Muscle of leg (tissue), 11 donors: ENCODE results near the gene TBC1D24. TPM values are rescaled to one million over a fixed set of nuclear protein-coding genes. Genes with fewer than 3 reads are reported as not detected.

Experiments
- DNase-seq: peaks from one replicate; pipeline ENCODE4 v3.0.0; 2013
- H3K27ac ChIP-seq: one replicate; pipeline ENCODE4 v1.5.1; 2013; ENCODE audit warnings: mild to moderate bottlenecking, low read length, control low read depth
- H3K27me3 ChIP-seq: one replicate; pipeline ENCODE4 v1.6.1; 2013; ENCODE audit warnings: low read length; ENCODE audit not compliant: control insufficient read depth, insufficient read depth
- H3K36me3 ChIP-seq: one replicate; pipeline ENCODE4 v1.6.1; 2013; ENCODE audit warnings: low read length; ENCODE audit not compliant: control insufficient read depth, insufficient read depth
- H3K4me1 ChIP-seq: one replicate; pipeline ENCODE4 v1.6.1; 2013; ENCODE audit warnings: low read length; ENCODE audit not compliant: control insufficient read depth, insufficient read depth
- H3K4me3 ChIP-seq: one replicate; pipeline ENCODE4 v1.5.1; 2013; ENCODE audit warnings: low read length, control low read depth
- H3K9me3 ChIP-seq: replicated peaks from 2 replicates; pipeline ENCODE4 v1.6.1; 2013; ENCODE audit warnings: low read depth, low read length; ENCODE audit not compliant: control insufficient read depth
- WGBS: methylation state at CpG from one replicate; pipeline ENCODE4 v1.1.5; 2013; ENCODE audit warnings: missing lambda C conversion rate; ENCODE audit not compliant: insufficient coverage; 5-methylcytosine and 5-hydroxymethylcytosine counted together
- polyA plus RNA-seq, 8 donors: library from polyadenylated mRNA; unstranded; fragments of 120-200 nt; gene quantifications; one replicate each; pipeline versions ENCODE4 v1.2.1 to v1.2.3, GENCODE V29; 2013; ENCODE audit warnings: inconsistent platforms in 1 of 8, low replicate concordance in 1 of 8; ENCODE audit not compliant: insufficient read length in 8 of 8, insufficient read depth in 1 of 8
- total RNA-seq: library from RNA; stranded (reverse); fragments of 120-200 nt; gene quantifications from one replicate; pipeline ENCODE4 v1.2.4, GENCODE V29; 2013

Gene TBC1D24
- total and polyA plus RNA-seq, 9 donors: 13.7 to 23.0 (median 19.1) TPM

GRCh38 chr16:2511128-2511800 is 36.3 kb downstream of the TBC1D24 start:
- no peak overlapping the region for H3K4me3 ChIP-seq
- DNase-seq: peak; percentile 67
- H3K27ac ChIP-seq: peak overlapping the region; percentile 38
- H3K9me3 ChIP-seq: no peaks in the 10 kb centered on the region
- no peaks in the 10 kb centered on the region for H3K27me3 ChIP-seq
- 29% methylated on average over 21 of the region's 24 CpGs for WGBS
- peaks cover 69% of the 10 kb centered on the region for H3K4me1 ChIP-seq
- peaks cover 6% of the 10 kb centered on the region for H3K36me3 ChIP-seq

- Histone ChIP-seq H3K27me3 (no peaks in the 10 kb centered on the region), H3K9me3 (no peaks in the 10 kb centered on the region), H3K36me3 (peaks cover 12% of the 10 kb centered on the region), H3K4me1 (peaks cover 76% of the 10 kb centered on the region), H3K27ac (peak overlapping the region; percentile 92), H3K4me3 (no peak overlapping the region)
- 78% methylated on average over 15 of the region's 17 CpGs for WGBS
- DNase-seq: peak; percentile 19
Observed at GRCh38 chr16:2511996-2512734, 37.2 kb downstream of the TBC1D24 start.

- H3K27me3 ChIP-seq: no peaks in the 10 kb centered on the region
- DNase-seq: peak; percentile 45
- no peaks in the 10 kb centered on the region for H3K9me3 ChIP-seq
- peak overlapping the region; percentile 92 for H3K27ac ChIP-seq
- H3K36me3 ChIP-seq: peaks cover 10% of the 10 kb centered on the region
- 22% methylated on average over 8 of the region's 15 CpGs for WGBS
- H3K4me3 ChIP-seq: peak overlapping the region; percentile 87
- peaks cover 73% of the 10 kb centered on the region for H3K4me1 ChIP-seq
Observed at GRCh38 chr16:2512735-2513404, 37.9 kb downstream of the TBC1D24 start.

- H3K36me3 ChIP-seq: peaks cover 15% of the 10 kb centered on the region
- under 1% methylated on average over 110 of the region's 122 CpGs for WGBS
- peaks cover 78% of the 10 kb centered on the region for H3K4me1 ChIP-seq
- H3K4me3 ChIP-seq: peak within 1 kb of the TSS; percentile 87
- peak within 1 kb of the TSS; percentile 92 for H3K27ac ChIP-seq
- no peaks in the 10 kb centered on the region for H3K27me3 ChIP-seq
- DNase-seq: peak; percentile 95
- H3K9me3 ChIP-seq: no peaks in the 10 kb centered on the region
Observed at GRCh38 chr16:2513405-2514332, 38.7 kb downstream of the TBC1D24 start, which contains the start of gene ATP6V0C. Gene ATP6V0C (plus strand): TSS chr16:2513952. CDS start chr16:2514104, 152 bp downstream.

- peak; percentile 38 for DNase-seq
- Histone ChIP-seq H3K4me3 (peak overlapping the region; percentile 87), H3K27me3 (no peaks in the 10 kb centered on the region), H3K9me3 (no peaks in the 10 kb centered on the region), H3K27ac (peak overlapping the region; percentile 79), H3K36me3 (peaks cover 23% of the 10 kb centered on the region), H3K4me1 (peaks cover 79% of the 10 kb centered on the region)
- under 1% methylated on average over 43 of the region's 63 CpGs for WGBS
Observed at GRCh38 chr16:2514333-2515179, 39.6 kb downstream of the TBC1D24 start.

GRCh38 chr16:2515180-2515851 is 40.4 kb downstream of the TBC1D24 start:
- DNase-seq: peak; percentile 43
- whole genome bisulfite sequencing: 48% methylated on average over 8 of the region's 14 CpGs

GRCh38 chr16:2516391-2517240 is 41.7 kb downstream of the TBC1D24 start:
- no peak for DNase-seq
- peaks cover 75% of the 10 kb centered on the region for H3K4me1 ChIP-seq
- H3K36me3 ChIP-seq: peaks cover 28% of the 10 kb centered on the region
- H3K9me3 ChIP-seq: no peaks in the 10 kb centered on the region
- peak overlapping the region; percentile 79 for H3K27ac ChIP-seq
- H3K4me3 ChIP-seq: no peak overlapping the region
- WGBS: 73% methylated on average over 11 of the region's 11 CpGs
- H3K27me3 ChIP-seq: no peaks in the 10 kb centered on the region

More at GRCh38 chr16:2515180-2515851, 40.4 kb downstream of the TBC1D24 start:
- H3K4me1 ChIP-seq: peaks cover 75% of the 10 kb centered on the region
- peak overlapping the region; percentile 87 for H3K4me3 ChIP-seq
- H3K27ac ChIP-seq: peak overlapping the region; percentile 79
- no peaks in the 10 kb centered on the region for H3K27me3 ChIP-seq
- no peaks in the 10 kb centered on the region for H3K9me3 ChIP-seq
- H3K36me3 ChIP-seq: peaks cover 24% of the 10 kb centered on the region

GRCh38 chr16:2517954-2518605 is 43.2 kb downstream of the TBC1D24 start:
- Histone ChIP-seq H3K4me3 (no peak overlapping the region), H3K4me1 (peaks cover 60% of the 10 kb centered on the region), H3K36me3 (peaks cover 30% of the 10 kb centered on the region), H3K9me3 (no peaks in the 10 kb centered on the region), H3K27me3 (no peaks in the 10 kb centered on the region), H3K27ac (no peak overlapping the region)
- WGBS: 73% methylated on average over 12 of the region's 12 CpGs
- no peak for DNase-seq
